Measurements from ENCODE around the gene CATSPER4.

The CATSPER4 gene

DNA sequence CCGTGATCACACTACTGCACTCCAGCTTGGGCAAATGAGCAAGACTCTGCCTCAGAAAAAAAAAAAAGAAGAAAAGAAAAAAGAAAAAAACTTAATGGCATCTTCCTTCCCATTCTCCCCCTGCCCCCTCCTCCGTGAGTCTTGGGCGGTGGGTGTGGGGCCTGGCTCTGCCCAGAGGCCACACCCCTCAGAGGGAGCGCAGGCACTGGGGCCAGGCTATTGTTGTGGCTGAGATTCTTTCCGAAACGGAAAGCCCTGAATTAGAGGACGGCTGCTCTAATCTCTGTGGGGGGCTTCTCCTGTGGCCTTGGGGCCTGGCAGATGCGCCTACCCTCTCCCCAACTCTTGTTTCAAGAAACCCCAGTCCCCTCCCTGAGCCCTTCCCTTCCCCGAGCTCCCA lies 35.7 kb upstream of the CATSPER4 start:
- no peak overlapping the region for H3K4me3 ChIP-seq (ENCODE audit: low read depth, low read length)
- TF ChIP-seq, protein P1, sequence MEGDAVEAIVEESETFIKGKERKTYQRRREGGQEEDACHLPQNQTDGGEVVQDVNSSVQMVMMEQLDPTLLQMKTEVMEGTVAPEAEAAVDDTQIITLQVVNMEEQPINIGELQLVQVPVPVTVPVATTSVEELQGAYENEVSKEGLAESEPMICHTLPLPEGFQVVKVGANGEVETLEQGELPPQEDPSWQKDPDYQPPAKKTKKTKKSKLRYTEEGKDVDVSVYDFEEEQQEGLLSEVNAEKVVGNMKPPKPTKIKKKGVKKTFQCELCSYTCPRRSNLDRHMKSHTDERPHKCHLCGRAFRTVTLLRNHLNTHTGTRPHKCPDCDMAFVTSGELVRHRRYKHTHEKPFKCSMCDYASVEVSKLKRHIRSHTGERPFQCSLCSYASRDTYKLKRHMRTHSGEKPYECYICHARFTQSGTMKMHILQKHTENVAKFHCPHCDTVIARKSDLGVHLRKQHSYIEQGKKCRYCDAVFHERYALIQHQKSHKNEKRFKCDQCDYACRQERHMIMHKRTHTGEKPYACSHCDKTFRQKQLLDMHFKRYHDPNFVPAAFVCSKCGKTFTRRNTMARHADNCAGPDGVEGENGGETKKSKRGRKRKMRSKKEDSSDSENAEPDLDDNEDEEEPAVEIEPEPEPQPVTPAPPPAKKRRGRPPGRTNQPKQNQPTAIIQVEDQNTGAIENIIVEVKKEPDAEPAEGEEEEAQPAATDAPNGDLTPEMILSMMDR (IDR thresholded peaks at IDR 0.05; ENCODE audit: low read depth, low read length, missing control alignments) = no peak
- in situ Hi-C loops (cut with HindIII; ENCODE audit: low sequenced_read_pairs) = no loop called here
- no peak for DNase-seq (ENCODE audit: low read depth)

DNA sequence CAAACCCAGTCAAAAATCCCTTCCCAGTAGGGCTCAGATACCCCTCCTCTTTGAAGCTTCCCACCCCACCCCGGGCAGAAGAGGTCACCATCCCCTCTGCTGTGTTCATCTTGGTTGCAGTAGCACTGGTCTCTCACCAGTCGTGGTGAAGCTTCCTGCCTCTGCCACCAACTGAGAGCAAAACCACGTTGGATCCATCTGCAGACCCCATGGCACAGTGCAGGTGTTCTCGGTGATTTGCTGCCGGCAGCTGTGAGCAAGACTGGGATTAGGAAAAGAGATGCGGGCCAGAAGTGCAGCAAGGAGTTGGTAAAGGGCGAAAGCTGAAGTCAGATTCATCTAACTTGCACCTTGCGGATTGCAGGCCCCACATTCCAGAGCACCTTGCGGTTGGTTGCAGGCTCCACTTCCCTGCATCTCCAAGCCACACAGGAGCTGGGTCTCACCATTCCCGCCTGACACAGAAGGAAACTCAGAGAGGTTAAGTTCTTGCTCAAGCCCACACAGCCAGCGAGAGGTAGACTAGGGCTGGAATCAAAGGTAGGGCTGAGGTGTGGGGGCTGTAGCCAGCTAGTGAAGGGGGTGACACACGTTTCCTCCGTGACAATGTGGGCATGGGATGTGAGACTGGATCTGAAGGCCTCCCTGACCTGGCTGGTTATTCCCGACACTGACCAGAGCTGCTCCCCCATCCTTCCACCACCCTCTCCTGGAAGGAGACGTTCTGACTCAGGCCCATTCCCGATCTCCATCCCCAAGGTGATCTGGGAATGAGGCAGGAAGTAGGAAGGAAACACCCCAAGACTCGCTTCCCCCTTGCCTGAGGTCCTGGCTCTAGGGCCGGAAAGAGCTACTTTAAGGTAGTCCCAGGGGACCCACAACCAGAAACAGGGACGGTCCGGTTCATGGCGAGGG lies 34.8 kb upstream of the CATSPER4 start:
- in situ Hi-C loops (cut with HindIII; ENCODE audit: low sequenced_read_pairs) = no loop called here
- no peak overlapping the region for H3K4me3 ChIP-seq (ENCODE audit: low read depth, low read length)
- TF ChIP-seq, protein P1 (IDR thresholded peaks at IDR 0.05; ENCODE audit: low read depth, low read length, missing control alignments) = no peak
- no peak for DNase-seq (ENCODE audit: low read depth)

DNA sequence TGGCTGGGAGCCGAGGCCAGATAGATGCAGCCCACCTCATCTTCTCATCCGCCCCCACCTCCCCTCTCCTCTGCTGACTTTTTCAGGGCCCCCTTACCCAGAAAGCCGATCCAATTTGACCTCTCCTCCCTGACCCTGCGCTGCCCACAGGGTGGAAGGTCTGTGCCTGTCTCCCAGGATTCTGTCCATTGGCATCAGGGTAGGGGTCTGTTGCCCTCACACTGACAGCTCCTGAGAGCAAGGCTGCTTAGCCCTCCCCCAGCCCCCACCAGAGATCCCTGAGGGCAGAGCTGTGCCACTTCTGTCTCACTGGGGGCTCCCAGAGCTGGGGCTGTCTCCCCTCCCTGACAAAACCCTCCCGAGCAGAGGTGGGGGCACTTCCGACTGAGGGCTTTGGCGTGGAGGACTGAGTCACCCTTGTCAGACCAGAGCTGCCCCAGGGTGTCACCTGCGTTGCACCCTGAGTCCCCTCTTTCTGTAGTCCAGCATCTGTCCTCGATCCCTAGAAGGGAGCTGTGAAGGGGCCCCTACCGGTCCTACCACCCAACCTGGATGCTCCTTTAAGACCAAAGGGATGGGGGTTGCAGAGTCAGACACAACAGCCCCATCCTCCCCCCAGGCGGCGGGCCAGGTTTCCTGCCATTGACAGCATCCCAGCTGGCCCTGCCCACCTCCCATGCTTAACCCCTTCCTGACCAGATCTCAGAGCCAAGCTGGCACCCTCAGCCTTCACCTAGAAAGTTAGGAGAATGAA lies 33.9 kb upstream of the CATSPER4 start:
- H3K4me3 ChIP-seq (ENCODE audit: low read depth, low read length) = no peak overlapping the region
- DNase-seq (ENCODE audit: low read depth) = no peak
- TF ChIP-seq, protein P1 (IDR thresholded peaks at IDR 0.05; ENCODE audit: low read depth, low read length, missing control alignments) = no peak
- in situ Hi-C loops (cut with HindIII; ENCODE audit: low sequenced_read_pairs) = no loop called here

DNA sequence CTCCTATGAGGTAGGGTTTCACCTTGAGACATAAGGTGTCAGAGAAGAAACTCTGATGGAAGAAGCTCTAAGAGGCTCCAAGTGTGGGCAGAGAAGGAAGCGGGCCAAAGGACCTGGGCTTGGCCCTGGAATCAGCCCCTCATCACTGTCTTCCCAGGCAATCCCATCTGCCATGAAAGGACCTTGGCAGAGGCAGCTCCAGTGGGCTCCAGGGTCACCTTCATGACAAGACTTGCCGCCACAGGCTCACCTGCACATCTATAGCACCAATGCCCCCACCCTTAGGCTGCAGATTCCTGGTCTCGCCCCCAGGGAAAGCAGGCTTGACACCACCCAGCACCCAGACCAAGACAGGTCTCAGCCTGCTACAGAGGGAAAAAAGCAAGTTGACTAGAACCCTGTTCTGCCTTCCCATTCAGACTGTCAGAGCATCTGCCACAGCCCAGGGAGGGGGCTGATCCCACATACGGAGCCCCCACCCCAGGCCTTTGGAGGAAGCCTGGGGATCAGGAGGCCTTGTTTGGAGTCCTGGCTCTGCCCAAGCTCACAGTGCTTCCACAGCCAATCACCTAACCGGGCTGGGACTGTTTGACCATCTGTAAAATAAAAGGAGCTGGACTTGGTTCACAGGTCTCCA lies 32.0 kb upstream of the CATSPER4 start:
- TF ChIP-seq, protein P1 (IDR thresholded peaks at IDR 0.05; ENCODE audit: low read depth, low read length, missing control alignments) = no peak
- H3K4me3 ChIP-seq (ENCODE audit: low read depth, low read length) = no peak overlapping the region
- in situ Hi-C loops (cut with HindIII; ENCODE audit: low sequenced_read_pairs) = no loop called here

DNA sequence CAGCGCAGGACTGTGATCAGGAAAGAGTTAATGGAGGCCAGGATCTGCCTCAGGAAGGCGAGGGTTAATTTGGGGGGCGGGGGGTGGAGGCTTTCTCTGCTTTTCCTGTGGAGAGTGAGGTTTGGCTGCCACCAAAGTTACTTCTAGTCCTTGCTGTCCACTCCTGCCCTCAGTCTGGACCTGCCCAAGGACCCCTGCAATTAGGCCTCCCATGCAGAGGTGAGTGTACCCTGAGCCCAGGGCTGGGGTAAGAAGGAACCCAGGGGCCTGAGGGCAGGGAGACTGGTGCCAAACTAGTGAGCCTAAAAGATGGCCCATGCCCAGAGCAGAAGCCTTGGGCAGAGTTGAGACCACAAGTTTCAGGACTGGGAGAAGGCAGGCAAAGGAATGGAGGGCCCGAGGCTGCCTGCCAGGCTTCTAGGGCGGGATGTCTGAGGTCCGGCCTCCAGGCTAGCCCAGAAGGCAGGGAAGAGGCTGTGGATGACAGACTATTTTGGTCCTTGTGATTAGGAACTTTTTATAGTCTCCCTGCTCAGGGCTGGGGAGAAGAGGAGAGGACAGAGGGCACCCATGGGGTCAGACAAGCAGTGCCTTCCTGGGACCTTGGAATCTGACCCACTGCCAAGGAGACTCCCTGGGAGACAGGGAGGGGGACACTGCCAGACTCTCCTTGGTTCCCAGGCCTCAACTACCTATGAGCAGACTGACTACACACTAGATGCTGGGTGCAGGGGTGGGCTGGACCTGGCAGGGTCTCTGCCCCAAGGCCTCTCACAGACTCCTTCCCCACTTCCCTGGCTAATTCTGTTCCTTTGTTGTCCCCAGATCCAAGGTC lies 31.3 kb upstream of the CATSPER4 start, which contains the start of gene FAM110D:
Gene FAM110D (plus strand): TSS at position 172 of the 835 bp plus-strand sequence. CDS start 2,213 bp downstream, outside the sequence.
- in situ Hi-C loops (cut with HindIII; ENCODE audit: low sequenced_read_pairs) = no loop called here
- no peak for DNase-seq (ENCODE audit: low read depth)
- TF ChIP-seq, protein P1 (IDR thresholded peaks at IDR 0.05; ENCODE audit: low read depth, low read length, missing control alignments) = no peak
- H3K4me3 ChIP-seq (ENCODE audit: low read depth, low read length) = no peak within 1 kb of the TSS

More for the DNA sequence above, 32.0 kb upstream of the CATSPER4 start:
- no peak for DNase-seq (ENCODE audit: low read depth)
